ENCODE results near the gene GOT2.
"Not testable (repeated sequence)": the region's sequence is repeated elsewhere in the genome, so short reads cannot be mapped to it uniquely, and the experiment has no call there.

GOT2 gene

DNA sequence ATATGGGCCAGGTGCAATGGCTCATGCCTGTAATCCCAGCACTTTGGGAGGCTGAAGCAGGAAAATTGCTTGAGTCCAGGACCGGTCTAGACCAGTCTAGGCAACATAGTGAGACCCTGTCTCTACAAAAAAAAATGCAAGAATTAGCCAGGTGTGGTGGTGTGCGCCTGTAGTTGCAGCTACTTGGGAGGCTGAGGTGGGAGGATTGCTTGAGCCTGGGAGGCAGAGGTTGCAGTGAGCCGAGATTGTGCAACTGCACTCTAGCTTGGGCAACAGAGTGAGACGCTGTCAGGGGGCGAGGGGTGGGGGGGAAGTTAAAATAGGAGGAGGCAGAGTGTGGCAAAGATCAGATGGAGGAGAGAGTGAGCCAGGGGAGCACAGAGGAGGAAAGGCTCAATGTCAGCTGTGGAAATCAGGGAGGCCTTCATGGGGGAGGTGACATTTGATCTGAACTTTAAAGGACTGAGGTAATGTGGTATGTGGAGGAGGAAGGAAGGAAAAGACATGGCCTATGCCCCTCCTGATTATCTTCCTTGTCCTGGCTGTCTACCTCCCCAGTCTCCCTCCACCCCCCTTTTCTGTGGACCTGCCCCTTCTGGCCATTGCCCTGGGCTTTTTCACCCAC is 4.7 kb upstream of the GOT2 start:
- H4K5ac ChIP-seq (ENCODE audit: low read length), result no peak overlapping the region
- no peak for DNase-seq
- no peak overlapping the region for H3K9ac ChIP-seq (ENCODE audit: low read length)
- H2BK15ac ChIP-seq (replicated peaks; ENCODE audit: low read depth), result no peak overlapping the region
- no peaks in the 10 kb centered on the region for H3K36me3 ChIP-seq (ENCODE audit: control insufficient read depth, insufficient read depth, low read length)
- H2AK5ac ChIP-seq (ENCODE audit: low read length), result no peak overlapping the region
- no peak overlapping the region for H3K4ac ChIP-seq (ENCODE audit: low read depth, low read length)
- H3K18ac ChIP-seq (ENCODE audit: low read length), result no peak overlapping the region
- H3K79me2 ChIP-seq (ENCODE audit: control insufficient read depth, insufficient read depth, low read length), result peaks cover 2% of the 10 kb centered on the region
- no peaks in the 10 kb centered on the region for H3K79me1 ChIP-seq (ENCODE audit: low read length)
- H3K27me3 ChIP-seq (ENCODE audit: insufficient read depth, low read length, poor library complexity), result no peaks in the 10 kb centered on the region
- H4K8ac ChIP-seq (ENCODE audit: low read depth, low read length), result no peak overlapping the region
- no peak overlapping the region for H3K4me3 ChIP-seq (ENCODE audit: low read length)
- H3K27ac ChIP-seq (ENCODE audit: low read depth, low read length), result no peak overlapping the region
- WGBS (ENCODE audit: extremely low coverage, insufficient coverage, low lambda C conversion rate), result no CpG with 5 or more reads among the region's 5 CpGs
- no peak overlapping the region for H3K23ac ChIP-seq (ENCODE audit: low read length)
- no peak overlapping the region for H3K4me2 ChIP-seq (ENCODE audit: low read length)
- H2BK120ac ChIP-seq (ENCODE audit: low read depth, low read length), result no peak overlapping the region
- H3K56ac ChIP-seq (ENCODE audit: low read length), result no peak overlapping the region
- no peak overlapping the region for H2BK5ac ChIP-seq (ENCODE audit: low read length)
- no peaks in the 10 kb centered on the region for H3K4me1 ChIP-seq (ENCODE audit: control insufficient read depth, low read depth, low read length)

DNA sequence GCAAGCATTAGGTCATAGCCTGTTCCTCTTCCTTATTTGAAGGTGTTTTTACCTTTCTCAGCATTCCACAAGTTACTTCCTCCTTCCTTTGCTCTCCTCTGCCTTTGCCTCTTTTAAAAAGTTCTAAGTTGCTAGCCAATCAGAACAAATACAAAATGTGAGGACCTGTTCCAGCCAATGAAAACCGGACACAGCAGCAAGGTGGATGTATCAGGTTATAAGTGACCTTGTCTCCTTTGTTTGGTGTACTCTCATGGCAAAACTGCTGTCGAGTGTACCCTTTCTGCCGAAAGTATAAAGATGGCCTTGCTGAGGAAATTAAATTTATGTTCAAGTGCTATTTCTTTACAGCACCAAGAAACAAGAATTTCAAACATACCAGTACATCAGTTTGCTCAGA is 2.2 kb upstream of the GOT2 start:
- not testable (repeated sequence) for H2BK5ac ChIP-seq (ENCODE audit: low read length); H3K79me1 ChIP-seq (ENCODE audit: low read length); H3K27me3 ChIP-seq (ENCODE audit: insufficient read depth, low read length, poor library complexity); H3K27ac ChIP-seq (ENCODE audit: low read depth, low read length); H3K4me2 ChIP-seq (ENCODE audit: low read length); H3K18ac ChIP-seq (ENCODE audit: low read length); H3K4me1 ChIP-seq (ENCODE audit: control insufficient read depth, low read depth, low read length); H3K4me3 ChIP-seq (ENCODE audit: low read length); H3K56ac ChIP-seq (ENCODE audit: low read length); H4K5ac ChIP-seq (ENCODE audit: low read length); H2AK5ac ChIP-seq (ENCODE audit: low read length); H4K8ac ChIP-seq (ENCODE audit: low read depth, low read length); H2BK120ac ChIP-seq (ENCODE audit: low read depth, low read length); H3K4ac ChIP-seq (ENCODE audit: low read depth, low read length); H3K23ac ChIP-seq (ENCODE audit: low read length); H2BK15ac ChIP-seq (replicated peaks; ENCODE audit: low read depth); H3K9ac ChIP-seq (ENCODE audit: low read length); H3K36me3 ChIP-seq (ENCODE audit: control insufficient read depth, insufficient read depth, low read length)
- WGBS (ENCODE audit: extremely low coverage, insufficient coverage, low lambda C conversion rate), result no CpG with 5 or more reads among the region's 3 CpGs
- H3K79me2 ChIP-seq (ENCODE audit: control insufficient read depth, insufficient read depth, low read length), result peaks cover 21% of the 10 kb centered on the region
- peak; percentile 4 for DNase-seq

DNA sequence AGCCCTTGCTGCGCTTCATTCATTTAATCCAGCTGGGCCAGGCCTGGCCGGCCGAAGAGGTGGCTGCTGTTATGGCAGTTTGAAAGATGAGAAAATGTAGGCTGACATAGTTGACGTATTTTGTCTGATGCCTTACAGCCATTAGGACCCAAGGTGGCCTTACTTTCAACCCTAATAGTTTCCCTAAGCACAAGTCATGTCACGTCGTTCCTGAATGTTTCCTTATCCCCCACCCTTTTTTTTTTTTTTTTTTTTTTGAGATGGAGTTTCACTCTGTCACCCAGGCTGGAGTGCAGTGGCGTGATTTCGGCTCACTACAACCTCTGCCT is 307 bp upstream of the GOT2 start:
- Histone ChIP-seq H3K9ac (ENCODE audit: low read length) (peak overlapping the region; percentile 47), H2BK15ac (replicated peaks; ENCODE audit: low read depth) (no peak overlapping the region), H3K79me1 (ENCODE audit: low read length) (peaks cover 6% of the 10 kb centered on the region), H3K56ac (ENCODE audit: low read length) (peak overlapping the region; percentile 68), H2BK120ac (ENCODE audit: low read depth, low read length) (no peak overlapping the region), H3K79me2 (ENCODE audit: control insufficient read depth, insufficient read depth, low read length) (peaks cover 34% of the 10 kb centered on the region), H3K4me3 (ENCODE audit: low read length) (no peak overlapping the region), H4K5ac (ENCODE audit: low read length) (no peak overlapping the region), H4K8ac (ENCODE audit: low read depth, low read length) (no peak overlapping the region), H3K27ac (ENCODE audit: low read depth, low read length) (no peak overlapping the region), H3K23ac (ENCODE audit: low read length) (no peak overlapping the region), H3K36me3 (ENCODE audit: control insufficient read depth, insufficient read depth, low read length) (no peaks in the 10 kb centered on the region), H3K18ac (ENCODE audit: low read length) (no peak overlapping the region), H3K4ac (ENCODE audit: low read depth, low read length) (no peak overlapping the region), H3K27me3 (ENCODE audit: insufficient read depth, low read length, poor library complexity) (no peaks in the 10 kb centered on the region), H2BK5ac (ENCODE audit: low read length) (no peak overlapping the region), H3K4me1 (ENCODE audit: control insufficient read depth, low read depth, low read length) (no peaks in the 10 kb centered on the region), H3K4me2 (ENCODE audit: low read length) (no peak overlapping the region), H2AK5ac (ENCODE audit: low read length) (no peak overlapping the region)
- WGBS (ENCODE audit: extremely low coverage, insufficient coverage, low lambda C conversion rate), result no CpG with 5 or more reads among the region's 8 CpGs
- DNase-seq, result no peak

DNA sequence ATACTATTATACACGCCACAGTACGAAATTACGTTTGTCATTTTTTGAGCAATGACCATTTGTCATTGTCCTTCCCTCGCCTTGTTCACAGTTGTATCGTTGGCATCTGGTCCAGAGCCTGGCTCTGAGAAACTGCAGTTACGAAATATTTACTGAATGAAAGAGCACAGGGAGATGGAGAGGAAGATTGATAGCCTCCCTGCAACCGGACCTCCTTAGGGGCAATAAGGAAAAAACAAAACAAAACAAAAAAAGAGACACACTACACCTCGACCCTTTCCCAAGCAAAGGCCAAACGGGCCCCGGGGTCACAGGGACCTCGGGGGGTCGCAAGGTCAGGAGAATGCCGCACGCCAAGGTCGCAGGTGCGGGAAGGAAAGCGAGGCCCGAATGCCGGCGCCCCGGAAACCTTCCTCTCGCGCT is 857 bp downstream of the GOT2 start:
- peak overlapping the region; percentile 98 for H3K9ac ChIP-seq (ENCODE audit: low read length)
- DNase-seq, result no peak
- H4K5ac ChIP-seq (ENCODE audit: low read length), result no peak overlapping the region
- no peaks in the 10 kb centered on the region for H3K36me3 ChIP-seq (ENCODE audit: control insufficient read depth, insufficient read depth, low read length)
- H3K23ac ChIP-seq (ENCODE audit: low read length), result peak overlapping the region; percentile 97
- H3K18ac ChIP-seq (ENCODE audit: low read length), result peak overlapping the region; percentile 33
- H3K27ac ChIP-seq (ENCODE audit: low read depth, low read length), result no peak overlapping the region
- peak overlapping the region; percentile 97 for H3K4me3 ChIP-seq (ENCODE audit: low read length)
- no CpG with 5 or more reads among the region's 23 CpGs for WGBS (ENCODE audit: extremely low coverage, insufficient coverage, low lambda C conversion rate)
- no peaks in the 10 kb centered on the region for H3K27me3 ChIP-seq (ENCODE audit: insufficient read depth, low read length, poor library complexity)
- H3K4me2 ChIP-seq (ENCODE audit: low read length), result peak overlapping the region; percentile 66
- no peak overlapping the region for H4K8ac ChIP-seq (ENCODE audit: low read depth, low read length)
- H3K56ac ChIP-seq (ENCODE audit: low read length), result peak overlapping the region; percentile 99
- peak overlapping the region; percentile 39 for H3K4ac ChIP-seq (ENCODE audit: low read depth, low read length)
- no peak overlapping the region for H2BK120ac ChIP-seq (ENCODE audit: low read depth, low read length)
- H3K79me2 ChIP-seq (ENCODE audit: control insufficient read depth, insufficient read depth, low read length), result peaks cover 43% of the 10 kb centered on the region
- H3K79me1 ChIP-seq (ENCODE audit: low read length), result peaks cover 10% of the 10 kb centered on the region
- H2AK5ac ChIP-seq (ENCODE audit: low read length), result no peak overlapping the region
- H2BK5ac ChIP-seq (ENCODE audit: low read length), result no peak overlapping the region
- H2BK15ac ChIP-seq (replicated peaks; ENCODE audit: low read depth), result no peak overlapping the region
- no peaks in the 10 kb centered on the region for H3K4me1 ChIP-seq (ENCODE audit: control insufficient read depth, low read depth, low read length)

DNA sequence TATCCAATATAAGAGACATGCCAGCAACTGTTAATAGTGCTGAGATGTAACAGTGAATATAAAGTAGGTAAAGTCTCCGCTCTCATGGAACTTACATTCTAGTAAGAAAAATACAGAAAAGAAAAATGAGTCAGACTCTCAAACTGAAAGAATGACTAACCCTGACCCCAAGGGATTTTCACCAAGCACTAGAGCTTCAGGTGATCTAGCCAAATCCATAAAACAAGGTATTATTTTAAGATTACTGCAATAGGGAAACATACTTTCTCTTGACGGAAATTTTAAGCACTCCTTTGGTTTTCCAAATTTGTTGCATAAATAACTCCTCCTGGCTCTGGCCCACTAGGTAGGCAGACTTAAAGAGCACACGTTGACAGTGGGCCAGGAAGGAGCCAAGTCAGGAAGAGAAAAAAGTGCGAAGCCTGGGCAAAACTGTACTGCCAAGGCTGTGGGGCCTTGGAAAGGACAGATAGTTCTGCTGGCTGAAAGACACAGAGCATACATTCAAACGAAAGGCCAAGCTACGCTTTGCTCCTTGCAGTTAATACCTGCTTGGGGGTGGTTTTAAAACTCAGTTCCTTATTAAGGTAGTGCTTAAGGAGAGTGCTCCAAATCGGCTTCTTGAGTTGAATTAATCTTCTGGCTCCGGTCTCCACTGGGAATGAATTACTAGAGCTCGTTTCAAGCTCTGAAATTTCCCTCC is 1.4 kb downstream of the GOT2 start:
- no peak overlapping the region for H4K5ac ChIP-seq (ENCODE audit: low read length)
- peaks cover 13% of the 10 kb centered on the region for H3K79me1 ChIP-seq (ENCODE audit: low read length)
- no peak overlapping the region for H2BK120ac ChIP-seq (ENCODE audit: low read depth, low read length)
- no peak overlapping the region for H3K27ac ChIP-seq (ENCODE audit: low read depth, low read length)
- H3K79me2 ChIP-seq (ENCODE audit: control insufficient read depth, insufficient read depth, low read length), result peaks cover 49% of the 10 kb centered on the region
- no peaks in the 10 kb centered on the region for H3K4me1 ChIP-seq (ENCODE audit: control insufficient read depth, low read depth, low read length)
- H3K9ac ChIP-seq (ENCODE audit: low read length), result peak overlapping the region; percentile 98
- no peak overlapping the region for H3K4ac ChIP-seq (ENCODE audit: low read depth, low read length)
- no peak overlapping the region for H2AK5ac ChIP-seq (ENCODE audit: low read length)
- H3K23ac ChIP-seq (ENCODE audit: low read length), result no peak overlapping the region
- peak overlapping the region; percentile 66 for H3K4me2 ChIP-seq (ENCODE audit: low read length)
- no peak overlapping the region for H3K18ac ChIP-seq (ENCODE audit: low read length)
- H3K36me3 ChIP-seq (ENCODE audit: control insufficient read depth, insufficient read depth, low read length), result no peaks in the 10 kb centered on the region
- no peak overlapping the region for H4K8ac ChIP-seq (ENCODE audit: low read depth, low read length)
- H3K56ac ChIP-seq (ENCODE audit: low read length), result peak overlapping the region; percentile 99
- no peak overlapping the region for H2BK15ac ChIP-seq (replicated peaks; ENCODE audit: low read depth)
- peak; percentile 10 for DNase-seq
- H2BK5ac ChIP-seq (ENCODE audit: low read length), result no peak overlapping the region
- peak overlapping the region; percentile 97 for H3K4me3 ChIP-seq (ENCODE audit: low read length)
- no CpG with 5 or more reads among the region's 9 CpGs for WGBS (ENCODE audit: extremely low coverage, insufficient coverage, low lambda C conversion rate)
- no peaks in the 10 kb centered on the region for H3K27me3 ChIP-seq (ENCODE audit: insufficient read depth, low read length, poor library complexity)
